HG03175 (cell line): ENCODE results near the gene NR4A3.

Source experiments
- ATAC-seq: cut with Tn5 transposase; IDR thresholded peaks from one replicate; pipeline ENCODE4 v1.9.1; 2021; ENCODE audit warnings: mild to moderate bottlenecking, moderate library complexity; ENCODE audit not compliant: unreplicated experiment

NR4A3 gene

DNA sequence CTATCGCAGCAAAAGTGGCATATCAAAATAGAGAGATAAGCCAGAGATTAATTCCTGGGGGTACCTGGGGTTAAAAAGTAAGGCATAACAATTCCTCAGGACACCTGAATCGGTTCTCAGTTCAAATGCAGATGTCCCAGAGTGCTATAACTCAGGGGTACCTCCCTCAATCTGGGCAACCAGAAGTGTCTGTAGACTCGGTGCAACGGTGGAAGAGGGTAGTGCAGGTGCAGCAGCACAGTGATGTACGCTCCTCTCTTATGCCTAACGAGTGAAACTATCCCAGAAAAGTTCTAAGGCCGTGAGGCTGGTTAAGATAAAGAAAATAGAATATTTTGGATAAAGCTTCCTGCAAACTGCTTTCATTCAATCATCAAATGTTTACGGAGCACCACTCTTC, 7.9 kb upstream of the NR4A3 start:
- no peak for ATAC-seq

DNA sequence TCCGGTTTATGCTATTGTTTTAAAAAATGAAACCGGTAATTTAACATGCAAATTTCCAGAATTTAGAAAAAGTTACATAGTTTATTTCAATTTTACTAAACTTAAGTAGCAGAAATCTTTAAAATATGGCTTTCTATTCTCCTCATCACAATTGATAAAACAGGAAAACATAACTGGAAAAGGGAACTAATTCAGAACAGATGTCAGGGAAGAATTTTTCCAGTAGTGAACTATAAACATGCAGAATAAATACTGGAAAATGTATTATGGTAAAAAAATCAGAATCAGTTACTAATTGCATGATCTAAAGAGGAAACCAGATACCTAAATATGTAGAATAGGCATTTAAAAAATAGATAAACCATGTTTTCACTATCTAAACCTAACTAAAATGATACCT, 7.3 kb upstream of the NR4A3 start:
- ATAC-seq, result no peak

DNA sequence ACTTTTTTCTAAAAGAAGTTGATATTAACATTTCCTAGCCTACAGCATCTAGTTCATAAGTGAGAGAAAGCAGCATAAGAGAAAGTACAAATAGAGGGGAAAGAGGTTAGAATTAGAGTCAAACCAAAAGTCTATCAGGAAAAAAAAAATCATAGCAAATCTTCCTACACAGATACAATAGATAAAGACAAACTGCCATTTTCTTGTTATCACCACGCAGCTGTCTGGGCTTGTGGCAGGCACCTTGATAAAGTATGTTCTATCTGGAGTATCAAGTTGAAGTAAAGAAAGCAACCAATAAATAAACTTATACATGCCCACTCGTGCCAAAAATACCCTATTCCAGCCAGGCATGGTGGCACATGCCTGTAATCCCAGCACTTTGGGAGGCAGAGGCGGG, 5.3 kb upstream of the NR4A3 start:
- no peak for ATAC-seq

DNA sequence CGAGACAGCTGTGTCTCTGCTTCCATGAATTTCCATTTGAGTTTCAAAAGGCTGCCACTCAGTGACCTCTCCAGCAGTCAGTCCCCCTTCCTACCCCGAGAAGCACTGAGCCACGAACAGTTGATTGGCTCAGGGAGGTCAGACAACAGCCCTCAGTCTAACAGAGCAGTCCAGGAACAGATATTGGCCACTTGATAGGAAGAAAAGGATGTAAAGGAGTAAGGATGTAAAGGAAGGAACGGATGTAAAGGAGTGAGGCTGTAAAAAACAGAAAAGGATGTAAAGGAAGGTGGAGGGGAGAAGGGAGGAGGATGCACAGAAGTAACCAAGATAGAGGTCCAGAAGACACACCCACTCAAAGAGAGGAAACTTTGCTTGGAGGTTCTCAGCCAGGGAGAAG, 3.2 kb upstream of the NR4A3 start:
- ATAC-seq, result no peak

DNA sequence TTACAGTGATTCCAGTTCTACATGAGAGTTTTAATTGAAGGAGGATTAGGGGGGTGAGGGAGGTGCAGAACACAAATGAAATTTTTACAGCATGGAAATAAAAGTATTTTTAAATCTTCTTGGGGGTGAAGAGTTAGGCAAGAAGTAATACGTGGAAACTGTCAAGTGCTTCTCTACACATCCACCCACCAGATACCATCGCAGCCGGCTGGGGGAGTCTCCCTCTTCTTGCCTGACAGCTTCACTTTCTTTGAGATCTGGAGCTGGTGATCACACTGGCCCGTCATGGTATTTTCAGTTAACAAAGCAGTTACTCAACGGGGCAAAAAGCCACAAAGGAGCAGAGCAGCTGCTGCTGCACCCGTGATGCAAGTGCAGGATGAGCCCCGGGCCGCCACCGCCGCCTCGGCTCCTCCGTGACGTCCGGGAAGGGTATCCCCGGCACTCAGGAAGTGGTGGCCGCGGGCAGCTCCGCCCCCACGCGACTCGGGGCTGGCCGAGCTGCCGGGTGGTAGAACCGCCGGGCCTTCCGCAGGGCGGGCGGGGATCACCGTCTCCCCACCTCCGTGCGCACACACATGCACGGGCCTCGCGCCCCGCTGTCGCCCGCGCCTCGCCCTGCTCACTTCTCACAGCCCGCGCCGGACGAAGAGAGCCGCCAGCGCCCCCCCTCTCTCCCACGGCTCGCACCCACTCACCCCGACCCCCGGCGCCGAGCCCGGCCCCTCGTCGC, 2.4 kb upstream of the NR4A3 start:
- peak; percentile 55 for ATAC-seq

DNA sequence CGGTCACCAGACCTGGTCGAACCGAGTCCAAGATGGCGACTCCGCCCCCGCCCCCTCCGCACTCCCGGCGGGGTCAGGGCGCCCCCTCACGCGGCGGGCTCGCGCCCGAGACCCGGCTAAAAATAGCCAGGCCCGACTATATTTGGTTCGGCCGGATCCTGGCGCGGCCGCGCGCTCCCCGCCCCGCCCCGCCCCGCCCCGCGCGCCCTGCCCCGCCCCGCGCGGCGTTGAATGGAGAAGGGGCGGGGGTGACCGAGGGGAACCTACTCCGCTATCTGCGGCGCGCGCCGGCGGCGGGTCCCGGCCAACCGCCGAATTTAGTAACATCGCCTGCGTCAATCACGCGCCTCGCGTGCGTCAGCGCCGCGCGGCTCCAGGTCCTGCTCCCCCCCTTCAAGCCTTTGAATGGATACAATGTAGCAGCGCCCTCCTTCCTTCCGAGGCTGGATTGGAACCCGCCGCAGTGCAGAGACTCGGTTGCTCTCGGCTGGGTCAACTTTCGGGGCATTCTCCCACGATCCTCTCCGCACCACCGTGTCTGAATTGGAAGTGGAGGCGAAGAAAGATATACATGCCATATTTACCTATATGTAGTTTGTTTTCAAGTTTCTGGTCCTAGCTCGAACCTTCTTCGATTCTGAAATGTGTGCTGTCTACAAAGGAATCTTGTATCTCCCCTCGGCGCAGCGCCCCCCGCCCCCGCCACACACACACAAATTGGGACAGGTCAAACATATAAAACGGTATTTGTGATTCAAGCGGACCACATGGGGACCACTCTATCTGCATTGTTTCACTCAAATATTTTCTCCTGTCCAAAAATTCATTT, 1.6 kb upstream of the NR4A3 start:
- ATAC-seq, result peak; percentile 47

DNA sequence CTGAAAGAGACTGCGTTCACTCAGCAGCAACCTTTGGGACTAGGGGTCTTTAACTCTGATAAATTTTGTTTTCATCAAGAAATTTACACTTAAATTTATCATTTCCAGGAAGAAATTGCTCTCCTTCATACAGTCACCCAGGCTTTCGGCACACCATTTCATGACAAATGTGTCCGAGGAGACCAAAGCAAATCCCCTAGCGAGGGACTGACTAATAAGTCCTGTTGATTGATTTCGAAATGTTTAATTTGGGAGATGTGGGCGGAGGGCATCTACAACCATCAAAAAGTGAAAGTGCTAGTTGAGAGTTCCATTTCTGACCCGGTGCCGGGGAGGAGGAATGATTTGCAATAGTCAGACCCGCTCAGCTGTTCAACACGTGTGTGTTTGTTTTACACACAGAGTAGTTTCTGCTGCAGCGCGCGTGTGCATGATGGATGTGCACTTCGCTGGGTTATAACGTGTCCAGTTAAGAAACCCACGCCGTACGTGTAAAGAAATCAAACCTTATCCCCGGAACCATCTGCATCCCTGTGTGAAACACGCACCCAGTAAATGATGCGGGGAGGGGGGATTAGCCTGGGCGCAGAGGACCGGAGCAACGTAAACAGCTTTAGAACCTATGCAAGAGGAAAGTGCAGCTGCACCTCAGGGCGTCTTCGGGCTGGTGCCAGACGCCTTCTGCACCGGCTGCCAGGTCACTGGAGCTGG, 845 bp upstream of the NR4A3 start:
- ATAC-seq, result no peak

DNA sequence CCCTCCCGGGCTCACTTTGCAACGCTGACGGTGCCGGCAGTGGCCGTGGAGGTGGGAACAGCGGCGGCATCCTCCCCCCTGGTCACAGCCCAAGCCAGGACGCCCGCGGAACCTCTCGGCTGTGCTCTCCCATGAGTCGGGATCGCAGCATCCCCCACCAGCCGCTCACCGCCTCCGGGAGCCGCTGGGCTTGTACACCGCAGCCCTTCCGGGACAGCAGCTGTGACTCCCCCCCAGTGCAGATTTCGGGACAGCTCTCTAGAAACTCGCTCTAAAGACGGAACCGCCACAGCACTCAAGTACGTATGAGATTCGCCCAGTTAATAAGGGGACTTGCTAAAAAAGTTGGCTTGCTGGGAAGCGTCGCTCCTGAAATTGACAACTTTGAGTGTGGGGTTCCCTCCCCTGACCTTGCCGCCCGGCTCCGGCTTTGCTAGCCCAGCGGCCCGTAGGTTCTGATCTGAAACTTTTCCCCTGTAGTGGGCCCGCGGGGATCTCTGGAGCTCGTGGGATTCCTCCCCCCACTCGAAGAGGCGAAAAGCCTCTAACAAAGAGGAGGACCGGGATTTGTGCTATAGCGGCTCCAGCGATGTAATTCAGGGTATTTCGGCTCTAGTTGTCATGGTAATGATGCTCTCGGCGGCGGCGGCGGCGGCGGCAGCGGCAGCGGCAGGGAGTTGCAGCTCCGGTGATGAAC, 572 bp downstream of the NR4A3 start:
- no peak for ATAC-seq

DNA sequence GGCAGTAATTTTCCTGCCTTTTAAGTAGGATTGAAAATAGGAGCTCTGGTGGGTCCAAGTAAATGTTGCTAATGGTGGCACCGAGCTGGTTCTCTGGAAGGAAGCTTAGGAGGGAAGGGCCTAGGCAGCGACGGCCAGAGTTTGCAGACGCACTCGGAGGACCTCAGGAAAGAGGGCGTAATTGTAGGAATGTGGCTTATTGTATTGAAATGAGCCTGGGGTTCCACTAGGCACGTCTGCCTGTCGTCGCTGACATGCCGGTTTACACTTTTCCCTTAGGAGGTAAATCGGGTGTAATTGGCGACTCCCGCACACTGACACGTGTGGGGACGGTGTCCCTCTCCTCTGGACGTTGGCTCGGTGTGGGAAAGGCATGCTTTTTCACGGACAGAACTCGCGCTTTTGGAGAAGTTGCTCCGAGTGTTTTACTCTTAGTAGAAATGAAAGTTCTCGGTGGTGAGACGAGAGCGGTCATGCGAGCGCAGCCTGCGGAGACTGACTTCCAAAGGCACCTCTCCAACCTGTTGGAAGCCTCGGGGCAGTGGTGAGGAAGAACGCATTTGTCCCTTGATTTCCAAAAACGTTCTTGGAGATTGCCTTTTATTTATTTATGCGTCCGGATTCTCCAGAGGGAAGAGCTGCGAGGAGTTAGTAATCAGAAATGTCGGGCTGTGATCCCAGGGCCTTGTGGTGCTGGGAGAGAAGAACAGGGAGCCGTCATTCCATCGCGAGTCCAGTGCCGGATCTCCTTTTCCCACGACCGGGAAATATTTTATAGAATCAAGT, 1.3 kb downstream of the NR4A3 start:
- ATAC-seq, result no peak

DNA sequence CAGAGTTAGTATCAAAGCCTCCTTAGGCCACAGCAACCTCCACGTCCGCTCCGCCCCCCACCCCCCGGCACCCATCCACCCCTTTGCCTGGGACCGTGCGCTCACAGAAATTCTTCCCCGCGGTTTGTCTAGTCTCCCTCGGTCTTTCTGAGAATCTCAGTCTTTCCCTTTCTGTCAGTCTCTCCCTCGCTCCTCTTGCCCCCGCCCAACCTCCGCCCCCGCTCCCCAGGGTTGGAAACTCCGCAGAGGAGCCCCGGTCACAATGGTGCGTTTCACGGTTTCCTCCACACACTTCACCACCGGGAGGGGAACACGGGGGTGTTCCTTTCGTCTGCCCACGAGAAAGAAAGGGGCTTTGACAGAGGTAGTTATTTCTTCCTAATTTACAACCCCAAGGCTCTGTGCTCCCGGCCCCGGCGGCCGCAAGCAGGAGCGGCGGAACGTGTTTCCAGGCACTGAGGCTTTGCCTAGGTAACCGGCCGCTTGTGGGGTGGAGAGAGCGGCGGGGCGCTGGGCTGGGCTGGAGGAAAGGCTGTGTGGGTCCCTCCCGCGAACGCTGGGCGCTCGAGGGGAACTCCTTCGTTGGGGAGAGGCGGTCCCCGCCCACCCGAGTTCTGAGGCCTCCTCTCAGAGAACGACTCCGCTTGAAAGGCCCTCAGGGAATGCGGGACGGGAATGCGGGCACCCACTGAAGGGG, 2.1 kb downstream of the NR4A3 start:
- ATAC-seq, result no peak

DNA sequence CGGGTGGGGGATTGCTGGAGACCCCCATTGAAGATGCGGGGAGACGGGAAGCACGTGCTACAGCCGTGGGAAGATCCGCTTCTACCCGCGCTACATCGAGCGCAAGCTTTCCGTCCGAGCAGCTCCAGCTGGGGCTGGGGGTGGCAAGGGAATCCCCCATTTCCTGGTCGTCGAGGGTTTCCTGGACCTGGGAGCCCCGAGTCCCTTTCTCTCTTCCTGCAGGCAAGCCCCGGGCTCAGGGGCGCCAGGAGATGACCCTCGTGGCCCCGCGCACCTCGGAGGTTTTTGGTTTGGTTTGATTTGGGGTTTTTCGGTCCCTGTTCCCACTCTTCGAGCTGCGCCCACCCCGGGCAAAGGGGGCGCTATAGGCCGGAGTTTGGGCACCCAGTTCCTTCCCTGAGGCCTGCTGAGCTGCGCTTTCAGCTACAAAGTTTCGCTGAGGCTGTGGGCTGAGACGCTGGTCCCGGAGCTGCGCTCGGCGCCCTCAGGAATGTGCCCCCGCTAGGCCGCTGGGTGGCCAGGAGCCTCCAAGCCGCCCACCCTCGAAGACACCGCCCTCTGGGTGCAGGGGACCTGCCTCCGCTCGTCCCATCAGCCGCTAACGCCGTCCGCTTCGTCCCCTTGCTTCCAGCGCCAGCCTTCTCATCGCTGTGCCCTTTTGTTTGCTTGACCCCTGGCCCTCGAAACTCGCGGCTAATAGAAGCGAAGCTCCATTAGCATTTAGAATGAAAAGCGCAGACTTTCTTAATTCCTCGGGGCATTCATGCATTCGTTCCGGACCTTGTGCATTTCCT, 2.9 kb downstream of the NR4A3 start:
- no peak for ATAC-seq

DNA sequence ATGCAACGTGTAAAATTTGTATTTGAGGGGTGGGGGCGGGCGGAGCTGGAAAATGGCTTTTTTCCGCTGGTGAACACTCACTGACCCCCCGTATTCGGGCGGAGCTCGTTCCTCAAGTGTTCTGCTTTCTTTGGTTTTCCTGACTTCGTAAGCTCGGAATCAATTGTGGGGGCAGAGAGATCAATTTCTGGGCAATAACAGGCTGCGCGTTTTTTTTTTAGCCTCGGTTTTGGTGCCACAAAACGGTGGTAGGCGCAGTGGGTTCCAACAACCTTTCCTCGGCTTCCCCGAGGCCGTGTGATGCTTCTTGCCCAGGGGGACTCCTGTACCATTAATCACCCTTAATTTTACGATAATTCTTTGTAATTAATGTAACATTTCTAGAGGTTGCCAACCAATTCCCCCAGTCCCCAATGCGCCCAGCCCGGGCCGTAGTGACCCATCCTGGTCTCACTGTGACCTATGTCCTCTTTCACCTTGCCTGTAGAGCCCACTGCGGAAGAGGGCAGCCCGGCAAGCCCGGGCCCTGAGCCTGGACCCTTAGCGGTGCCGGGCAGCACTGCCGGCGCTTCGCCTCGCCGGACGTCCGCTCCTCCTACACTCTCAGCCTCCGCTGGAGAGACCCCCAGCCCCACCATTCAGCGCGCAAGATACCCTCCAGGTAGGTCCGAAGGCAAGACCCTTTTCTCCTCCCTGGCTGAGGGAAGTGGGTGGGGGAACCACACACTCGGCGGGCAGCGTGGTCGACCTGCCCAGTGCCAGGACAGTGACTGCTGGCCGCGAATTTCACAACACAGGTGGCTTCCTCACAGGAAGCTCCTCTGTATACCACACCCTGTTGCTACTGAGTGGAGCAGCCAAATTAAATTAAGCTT, 3.7 kb downstream of the NR4A3 start:
- ATAC-seq, result no peak

DNA sequence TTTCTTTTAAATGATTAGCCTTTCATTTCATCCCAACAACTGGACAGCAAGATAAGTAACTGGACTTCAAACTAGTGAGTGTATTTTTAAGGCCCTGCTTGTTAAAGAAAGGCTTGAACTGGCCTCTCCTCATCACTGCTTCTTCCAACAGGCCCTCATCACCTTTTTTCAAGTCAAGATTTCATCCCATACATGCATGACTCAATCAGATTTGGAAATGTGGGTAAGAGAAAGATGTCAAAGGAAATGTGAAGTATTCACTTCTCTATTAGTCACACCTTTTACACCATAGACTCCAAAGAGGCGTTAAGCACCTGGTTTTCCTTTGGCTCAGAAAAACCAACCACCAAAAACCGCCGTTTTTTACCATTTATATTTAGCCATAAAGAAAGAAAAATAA, 4.9 kb downstream of the NR4A3 start:
- ATAC-seq, result no peak

DNA sequence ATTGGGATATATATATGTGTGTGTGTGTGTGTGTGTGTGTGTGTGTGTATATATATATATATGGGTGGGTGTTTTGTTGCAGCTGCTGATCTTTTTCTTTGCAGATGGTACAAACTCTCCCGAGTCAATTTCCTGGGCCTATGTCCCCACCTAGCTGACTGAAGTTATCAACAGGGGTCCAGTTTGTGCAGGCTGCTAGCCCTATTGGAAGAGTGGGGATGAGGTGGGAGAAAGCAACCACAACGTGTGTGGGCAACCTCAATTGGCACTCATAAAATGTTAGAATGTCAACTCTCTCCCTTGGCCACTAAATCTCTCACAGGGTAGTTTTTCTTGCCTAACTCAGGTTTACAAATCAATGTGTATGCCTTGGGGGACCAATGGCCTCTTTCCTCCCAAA, 5.6 kb downstream of the NR4A3 start:
- ATAC-seq, result no peak

DNA sequence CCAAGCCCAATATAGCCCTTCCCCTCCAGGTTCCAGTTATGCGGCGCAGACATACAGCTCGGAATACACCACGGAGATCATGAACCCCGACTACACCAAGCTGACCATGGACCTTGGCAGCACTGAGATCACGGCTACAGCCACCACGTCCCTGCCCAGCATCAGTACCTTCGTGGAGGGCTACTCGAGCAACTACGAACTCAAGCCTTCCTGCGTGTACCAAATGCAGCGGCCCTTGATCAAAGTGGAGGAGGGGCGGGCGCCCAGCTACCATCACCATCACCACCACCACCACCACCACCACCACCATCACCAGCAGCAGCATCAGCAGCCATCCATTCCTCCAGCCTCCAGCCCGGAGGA, 6.3 kb downstream of the NR4A3 start:
- no peak for ATAC-seq

DNA sequence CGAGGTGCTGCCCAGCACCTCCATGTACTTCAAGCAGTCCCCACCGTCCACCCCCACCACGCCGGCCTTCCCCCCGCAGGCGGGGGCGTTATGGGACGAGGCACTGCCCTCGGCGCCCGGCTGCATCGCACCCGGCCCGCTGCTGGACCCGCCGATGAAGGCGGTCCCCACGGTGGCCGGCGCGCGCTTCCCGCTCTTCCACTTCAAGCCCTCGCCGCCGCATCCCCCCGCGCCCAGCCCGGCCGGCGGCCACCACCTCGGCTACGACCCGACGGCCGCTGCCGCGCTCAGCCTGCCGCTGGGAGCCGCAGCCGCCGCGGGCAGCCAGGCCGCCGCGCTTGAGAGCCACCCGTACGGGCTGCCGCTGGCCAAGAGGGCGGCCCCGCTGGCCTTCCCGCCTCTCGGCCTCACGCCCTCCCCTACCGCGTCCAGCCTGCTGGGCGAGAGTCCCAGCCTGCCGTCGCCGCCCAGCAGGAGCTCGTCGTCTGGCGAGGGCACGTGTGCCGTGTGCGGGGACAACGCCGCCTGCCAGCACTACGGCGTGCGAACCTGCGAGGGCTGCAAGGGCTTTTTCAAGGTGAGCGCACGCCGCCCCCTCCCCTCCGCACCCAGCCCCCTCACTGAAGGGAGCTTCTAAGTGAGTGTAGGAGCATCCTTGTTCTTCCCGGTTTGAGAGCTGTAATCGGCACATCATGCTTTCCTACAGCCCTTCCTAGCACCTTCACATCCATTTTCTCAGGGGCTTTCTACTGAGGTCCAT, 6.9 kb downstream of the NR4A3 start:
- no peak for ATAC-seq

DNA sequence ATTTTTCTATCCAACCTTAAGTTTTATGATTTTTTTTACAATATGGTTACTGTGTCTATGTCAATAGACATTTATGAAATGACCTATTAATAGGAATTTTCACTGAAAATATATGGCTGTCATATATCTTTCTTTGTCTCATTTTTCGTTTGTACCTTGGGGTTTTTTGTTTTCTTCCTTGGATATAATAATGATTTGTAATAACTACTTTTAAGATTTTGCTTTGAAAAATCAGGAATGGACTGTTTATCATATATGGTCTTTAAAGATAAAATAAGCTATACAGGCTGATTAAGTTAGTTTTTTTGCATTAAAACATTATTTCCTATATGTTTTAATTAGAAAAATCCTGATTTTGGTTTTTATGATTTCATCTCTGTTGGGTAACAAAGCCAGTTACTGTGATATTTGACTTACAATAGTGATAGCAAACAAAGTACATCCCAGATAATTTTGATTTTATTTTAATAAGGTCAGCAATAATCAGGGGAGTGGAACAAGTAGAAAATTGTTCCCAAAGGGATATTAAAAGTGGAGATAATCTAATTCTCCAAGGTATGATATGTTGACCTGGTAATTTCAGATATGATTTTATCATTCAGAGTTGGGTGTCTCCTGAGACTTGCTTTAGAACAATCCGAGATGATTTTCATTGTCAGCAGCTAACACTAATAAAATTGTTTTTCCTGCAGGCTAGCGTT, 10.3 kb downstream of the NR4A3 start:
- ATAC-seq, result no peak
